Fibroblast of skin of right quadriceps (primary cell): Measurements from ENCODE around the gene LCOR.
"Not testable (repeated sequence)": the region's sequence is repeated elsewhere in the genome, so short reads cannot be mapped to it uniquely, and the experiment has no call there.

ENCODE experiments used
- DNase-seq: peaks from one replicate; pipeline ENCODE4 v3.0.0-alpha.2; 2013

Gene LCOR

DNA sequence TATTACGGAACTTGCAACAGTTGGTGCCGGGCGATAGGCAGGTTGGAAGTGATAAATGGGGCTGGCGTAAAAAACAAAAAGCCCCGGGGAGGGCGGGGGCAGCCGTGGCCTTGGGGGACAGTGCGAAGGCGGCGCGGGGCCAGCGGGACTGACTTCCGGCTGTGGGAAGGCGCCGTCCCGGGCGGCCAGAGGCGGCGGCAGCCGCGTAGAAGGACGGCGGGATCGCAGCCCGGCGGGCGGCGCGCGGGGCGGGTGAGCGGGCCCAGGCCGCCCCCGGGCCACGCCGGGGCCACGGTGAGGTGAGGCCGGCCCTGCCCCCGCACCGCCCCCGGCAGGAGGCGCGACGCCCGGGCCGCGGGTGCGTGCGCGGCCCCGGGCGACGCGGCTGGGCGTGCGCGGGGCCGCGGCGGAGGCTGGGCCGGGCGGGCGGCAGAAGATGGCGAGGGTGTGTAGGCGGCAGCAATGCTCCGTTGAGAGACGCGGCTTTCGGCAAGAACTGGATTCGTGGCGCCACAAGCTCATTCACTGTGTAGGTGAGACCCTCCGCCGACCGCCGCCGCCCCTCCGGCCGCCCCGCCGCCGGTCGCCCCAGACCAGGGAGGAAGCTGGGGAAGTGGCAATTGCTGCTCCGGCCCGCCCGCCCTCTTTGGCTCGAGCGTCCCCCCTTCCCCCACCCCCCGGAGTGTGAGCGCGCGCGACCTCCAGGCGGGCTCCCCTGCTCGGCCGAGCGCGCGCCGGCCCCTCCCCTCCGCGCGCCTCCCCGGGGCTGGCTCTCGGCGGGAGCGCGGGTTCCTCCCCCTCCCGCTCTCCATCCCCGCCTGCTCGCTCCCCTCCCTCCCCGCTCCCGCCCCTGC is at the start of gene LCOR:
Gene LCOR, plus strand, starts transcription at position 432 of the 854 bp plus-strand sequence. CDS start 116,760 bp downstream, outside the sequence.
- DNase-seq = peak; percentile 93

DNA sequence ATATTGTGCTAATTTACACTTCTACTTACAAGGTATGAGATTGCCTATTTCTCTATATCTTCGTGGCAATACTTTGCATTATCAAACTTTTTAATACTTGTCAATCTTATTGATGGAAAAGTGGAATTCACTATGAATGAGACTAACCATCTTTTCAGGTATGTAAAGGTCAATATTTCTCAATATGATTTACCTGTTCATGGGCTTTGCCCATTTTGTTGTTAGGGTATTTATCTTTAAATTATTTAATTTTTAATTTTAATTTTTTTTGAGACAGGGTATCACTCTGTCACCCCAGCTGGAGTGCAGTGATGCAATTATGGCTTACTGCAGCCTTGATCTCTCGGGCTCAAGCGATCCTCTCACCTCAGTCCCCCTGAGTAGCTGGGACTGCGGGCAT is 47.8 kb upstream of the LCOR start:
- no peak for DNase-seq

DNA sequence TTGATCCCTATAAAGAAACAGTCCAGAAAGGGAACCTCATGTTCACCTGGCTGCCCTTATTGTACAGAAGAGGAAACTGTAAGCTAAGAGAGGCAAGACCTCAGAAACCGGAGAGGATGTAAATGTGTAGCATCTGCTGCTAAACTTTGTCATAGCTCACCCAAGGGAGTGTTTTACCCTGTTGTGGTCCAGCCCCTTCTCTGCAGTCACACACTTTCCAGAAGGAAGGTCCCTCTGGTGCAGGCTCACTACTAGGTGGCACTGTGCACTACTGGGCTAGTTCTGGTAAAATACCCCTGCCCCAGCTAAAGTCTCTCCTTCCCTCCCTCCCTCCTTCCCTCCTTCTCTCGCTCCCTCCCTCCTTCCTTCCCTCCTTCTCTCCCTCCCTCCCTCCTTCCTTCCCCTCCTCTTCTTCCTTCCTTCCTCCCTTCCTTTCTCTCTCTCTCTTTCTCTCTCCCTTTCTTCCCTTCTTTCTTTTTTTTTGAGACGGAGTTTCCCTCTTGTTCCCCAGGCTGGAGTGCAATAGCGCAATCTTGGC is 42.5 kb upstream of the LCOR start:
- peak; percentile 33 for DNase-seq

DNA sequence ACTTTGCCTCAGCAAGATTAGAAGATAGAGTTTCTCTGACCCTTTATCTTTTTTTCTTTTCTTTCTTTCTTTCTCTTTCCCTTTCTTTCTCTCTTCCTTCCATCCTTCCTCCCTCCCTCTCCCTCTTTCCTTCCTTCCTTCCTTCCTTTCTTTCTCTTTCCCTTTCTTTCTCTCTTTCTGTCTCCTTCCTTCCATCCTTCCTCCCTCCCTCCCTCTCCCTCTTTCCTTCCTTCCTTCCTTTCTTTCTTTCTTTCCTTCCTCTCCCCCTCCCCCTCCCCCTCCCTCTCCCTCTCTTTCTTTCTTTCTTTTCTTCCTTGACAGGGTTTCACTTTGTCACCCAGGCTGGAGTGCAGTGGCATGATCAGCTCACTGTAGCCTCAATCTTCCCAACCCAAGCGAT is 40.2 kb upstream of the LCOR start:
- no peak for DNase-seq

DNA sequence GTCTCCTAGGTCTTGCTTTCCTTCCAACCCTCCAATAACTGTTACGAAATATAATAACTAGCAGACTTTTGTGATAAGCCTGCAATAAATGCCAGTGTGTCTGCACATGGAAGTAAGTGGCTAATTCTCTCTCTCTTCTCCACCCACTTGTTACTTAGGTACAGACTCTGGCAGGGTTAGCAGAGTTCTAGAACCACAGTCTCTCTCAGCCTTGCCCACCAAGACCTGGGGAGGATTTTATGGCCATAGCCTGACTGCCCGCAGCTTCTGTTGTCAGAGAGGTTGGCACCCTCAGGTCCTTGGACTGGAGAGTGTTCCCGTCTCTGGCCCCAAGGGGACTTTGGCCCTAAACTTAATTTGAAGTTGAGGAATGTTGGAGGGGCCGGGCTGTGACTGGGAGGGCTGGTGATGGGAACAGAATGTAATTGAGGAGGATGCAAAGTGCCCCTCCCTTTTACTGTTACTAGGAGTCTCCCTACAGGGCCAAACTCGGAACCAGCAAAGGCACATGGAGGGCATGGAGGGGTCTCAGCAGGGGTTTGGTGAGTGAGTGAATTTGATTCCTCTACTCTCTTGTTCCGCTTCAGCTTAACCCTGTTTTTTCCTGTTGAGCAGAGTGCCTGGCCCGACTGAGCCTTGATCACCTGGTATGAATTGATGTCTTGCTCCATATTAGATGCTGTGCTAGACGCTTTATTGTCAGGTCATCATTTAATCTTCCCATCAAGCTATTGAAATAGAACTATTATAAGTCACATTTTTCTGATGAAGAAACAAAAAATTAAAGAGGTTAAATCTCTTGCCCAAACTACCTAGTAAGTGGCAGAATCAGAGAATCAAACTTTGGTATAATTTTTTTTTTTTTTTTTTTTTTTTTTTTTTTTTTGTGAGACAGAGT is 37.0 kb upstream of the LCOR start:
- no peak for DNase-seq

DNA sequence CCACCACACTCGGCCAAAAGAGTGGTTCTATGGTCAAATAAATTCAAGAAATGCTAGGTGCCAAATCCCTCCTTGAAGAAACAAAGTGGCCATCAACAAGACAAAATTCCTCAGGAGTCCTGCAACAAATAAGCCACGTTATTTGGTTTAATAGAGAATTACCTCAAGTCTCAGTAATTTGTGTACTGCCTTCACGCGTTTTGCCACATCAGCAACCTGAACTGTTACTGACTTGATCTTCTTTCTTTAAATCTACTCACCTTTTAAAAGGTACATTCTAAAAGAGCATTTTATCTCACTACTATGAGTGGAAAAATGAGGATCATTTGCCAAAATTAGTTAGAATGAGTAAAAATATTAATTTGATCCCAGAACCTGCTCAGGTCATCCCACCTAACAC is 34.6 kb upstream of the LCOR start:
- DNase-seq = no peak

DNA sequence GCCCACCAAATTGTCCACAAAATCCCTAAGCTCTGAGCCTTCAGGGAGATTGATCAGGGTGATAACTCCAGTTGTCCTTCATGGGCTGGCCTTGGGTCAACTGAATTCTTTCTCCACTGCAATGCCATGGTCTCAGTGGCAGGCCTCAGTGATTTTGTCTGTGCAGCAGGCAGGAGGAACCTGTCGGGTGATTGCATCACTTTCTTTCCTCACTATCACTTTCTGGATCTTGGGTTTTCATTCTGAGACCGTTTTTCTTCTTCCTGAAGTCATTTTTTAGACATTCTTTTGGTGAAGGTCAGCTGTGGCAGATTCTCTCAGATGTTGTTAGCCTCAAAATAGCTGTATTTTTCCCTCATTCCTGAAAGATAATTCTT is 28.8 kb upstream of the LCOR start:
- DNase-seq = no peak

DNA sequence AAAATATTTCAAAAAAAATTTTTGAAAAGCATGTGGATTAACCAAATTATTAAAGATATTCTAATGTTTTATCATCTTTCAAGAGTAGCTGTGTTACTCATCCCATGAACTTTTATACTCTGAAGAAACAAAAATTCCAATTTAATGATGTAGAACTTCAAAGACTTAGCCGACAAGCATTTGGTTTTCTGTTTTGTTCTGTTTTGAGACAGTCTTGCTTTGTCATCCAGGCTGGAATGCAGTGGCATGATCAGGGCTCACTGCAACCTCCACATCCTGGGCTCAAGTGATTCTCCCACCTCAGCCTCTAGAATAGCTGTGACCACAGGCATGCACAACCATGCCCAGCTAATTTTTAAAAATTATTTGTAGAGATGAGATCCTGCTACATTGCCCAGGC is 17.8 kb upstream of the LCOR start:
- DNase-seq = peak; percentile 89

DNA sequence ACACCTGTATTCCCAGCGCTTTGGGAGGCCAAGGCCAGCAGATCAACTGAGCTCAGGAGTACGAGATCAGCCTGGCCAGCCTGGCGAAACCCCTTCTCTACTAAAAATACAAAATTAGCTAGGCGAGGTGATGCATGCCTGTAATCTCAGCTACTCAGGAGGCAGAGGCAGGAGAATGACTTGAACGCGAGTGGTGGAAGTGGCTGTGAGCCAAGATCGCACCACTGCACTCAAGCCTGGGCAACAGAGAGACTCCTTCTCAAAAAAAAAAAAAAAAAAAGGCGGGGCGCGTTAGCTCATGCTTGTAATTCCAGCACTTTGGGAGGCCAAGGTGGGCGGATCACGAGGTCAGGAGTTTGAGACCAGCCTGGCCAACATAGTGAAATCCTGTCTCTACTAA is 13.1 kb upstream of the LCOR start:
- DNase-seq = not testable (repeated sequence)

DNA sequence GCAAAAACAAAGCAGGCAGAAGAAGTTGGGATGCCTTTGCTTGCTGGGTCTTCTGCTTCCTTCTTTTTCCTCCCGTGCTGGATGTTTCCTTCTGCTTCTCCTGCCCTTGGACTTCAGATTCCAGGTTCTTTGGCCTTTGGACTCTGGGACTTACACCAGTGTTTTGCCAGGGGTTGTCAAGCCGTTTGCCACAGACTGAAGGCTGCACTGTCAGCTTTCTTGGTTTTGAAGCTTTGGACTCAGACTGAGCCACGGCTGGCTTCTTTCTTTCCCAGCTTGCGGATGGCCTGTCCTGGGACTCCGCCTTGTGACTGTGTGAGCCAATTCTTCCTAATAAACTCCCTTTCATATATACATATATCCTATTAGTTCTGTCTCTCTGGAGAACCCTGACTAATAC is 11.3 kb upstream of the LCOR start:
- no peak for DNase-seq

DNA sequence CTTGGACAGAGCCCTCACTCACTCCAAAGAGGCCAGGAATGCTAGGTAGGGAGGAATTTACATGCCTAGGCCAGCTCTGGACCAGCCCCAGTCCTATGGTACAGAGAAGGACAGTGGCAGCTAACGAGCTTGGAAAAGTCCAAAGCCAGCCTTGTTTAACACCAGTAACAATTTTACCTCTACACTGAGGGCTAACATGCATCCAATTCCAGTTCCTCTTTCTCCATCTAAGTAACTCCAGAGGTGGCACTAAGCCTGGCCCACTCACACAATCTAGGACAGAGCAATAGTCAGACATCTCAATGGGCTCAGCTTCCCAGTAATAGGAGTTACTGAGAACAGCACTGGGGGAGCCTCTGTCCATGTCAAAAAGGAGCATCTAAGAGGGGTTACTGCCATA is 5.7 kb upstream of the LCOR start:
- DNase-seq = no peak

DNA sequence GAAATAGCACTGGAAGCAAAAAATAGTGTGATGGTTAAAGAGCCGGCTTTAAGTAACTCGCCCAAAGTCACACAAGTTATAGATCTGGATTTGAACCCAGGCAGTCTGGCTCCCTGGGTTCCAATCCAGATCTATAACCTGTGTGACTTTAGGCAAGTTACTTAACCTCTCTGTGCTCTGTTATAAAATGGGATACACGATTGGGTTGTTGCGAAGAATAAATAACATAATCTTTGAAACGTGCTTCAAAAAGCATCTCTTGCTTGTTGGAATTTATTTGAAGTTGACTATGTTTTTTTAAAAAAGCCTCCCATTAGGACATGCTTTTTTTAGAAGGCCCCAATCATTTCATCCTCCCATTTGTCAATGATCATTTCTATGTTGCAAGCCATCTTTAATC is 3.5 kb upstream of the LCOR start:
- no peak for DNase-seq

DNA sequence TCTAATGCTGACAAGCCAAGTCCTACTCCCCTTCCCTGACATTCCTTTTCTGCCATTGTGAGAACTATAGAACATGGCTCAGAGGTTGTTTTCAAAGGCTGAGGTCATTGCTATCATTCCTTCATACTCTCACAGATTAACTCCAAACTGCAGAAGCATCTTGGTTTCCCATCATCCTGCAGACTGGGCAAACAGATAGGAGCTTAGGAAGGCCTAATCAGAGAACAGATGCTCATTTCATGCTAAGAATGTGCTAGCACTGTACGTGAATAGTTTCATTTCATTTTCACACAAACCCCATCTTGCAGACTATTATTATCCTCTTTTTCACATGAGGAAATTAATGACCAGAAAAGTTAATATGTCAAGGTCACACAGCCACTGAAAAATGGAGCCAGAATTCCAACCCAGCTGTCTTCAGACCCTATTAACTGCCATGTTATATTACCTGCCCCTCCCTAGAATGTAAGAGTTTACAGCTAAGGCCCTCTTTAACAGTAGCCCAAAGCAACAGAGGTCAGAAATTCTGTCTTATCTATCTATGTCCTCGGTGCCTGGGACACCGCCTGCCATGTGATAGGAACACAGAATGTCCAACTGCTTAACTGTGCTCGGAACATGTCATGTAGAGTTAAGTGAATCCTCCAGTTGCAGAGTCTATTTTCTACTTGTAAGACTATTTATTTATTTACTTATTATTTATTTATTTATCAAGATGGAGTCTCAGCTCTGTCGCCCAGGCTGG is 2.9 kb upstream of the LCOR start:
- DNase-seq = no peak

DNA sequence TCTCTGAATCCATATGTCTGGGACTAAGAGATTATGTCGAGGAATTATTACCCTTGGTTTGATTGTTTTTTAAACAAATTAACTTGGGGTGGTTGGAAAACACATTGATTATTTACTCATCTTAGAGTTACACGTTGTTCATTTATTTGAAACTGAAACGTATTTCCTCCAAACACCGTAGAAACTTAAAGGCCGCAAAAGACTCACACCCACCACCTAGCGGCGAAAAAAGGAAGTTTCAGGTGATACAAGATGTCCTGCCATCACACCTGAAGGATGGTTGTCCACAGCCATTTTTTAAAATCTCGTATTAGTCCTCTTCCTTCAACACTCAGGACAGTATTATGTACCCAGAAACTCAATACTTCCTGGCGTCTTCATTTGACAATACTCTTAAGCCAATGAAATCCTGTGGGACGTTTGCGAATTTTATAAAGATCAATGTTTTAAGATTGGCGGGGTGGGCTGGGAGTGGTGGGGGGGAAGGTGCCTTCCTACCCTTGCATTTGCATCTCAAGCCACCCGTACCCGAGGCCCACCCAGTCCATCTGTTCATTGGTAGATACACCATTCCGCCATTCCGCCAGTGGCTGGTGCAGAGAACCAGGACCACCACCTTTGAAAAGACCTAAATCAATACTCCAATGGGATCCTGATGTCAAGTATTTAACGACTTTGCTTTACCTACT is 1.4 kb upstream of the LCOR start:
- peak; percentile 58 for DNase-seq

DNA sequence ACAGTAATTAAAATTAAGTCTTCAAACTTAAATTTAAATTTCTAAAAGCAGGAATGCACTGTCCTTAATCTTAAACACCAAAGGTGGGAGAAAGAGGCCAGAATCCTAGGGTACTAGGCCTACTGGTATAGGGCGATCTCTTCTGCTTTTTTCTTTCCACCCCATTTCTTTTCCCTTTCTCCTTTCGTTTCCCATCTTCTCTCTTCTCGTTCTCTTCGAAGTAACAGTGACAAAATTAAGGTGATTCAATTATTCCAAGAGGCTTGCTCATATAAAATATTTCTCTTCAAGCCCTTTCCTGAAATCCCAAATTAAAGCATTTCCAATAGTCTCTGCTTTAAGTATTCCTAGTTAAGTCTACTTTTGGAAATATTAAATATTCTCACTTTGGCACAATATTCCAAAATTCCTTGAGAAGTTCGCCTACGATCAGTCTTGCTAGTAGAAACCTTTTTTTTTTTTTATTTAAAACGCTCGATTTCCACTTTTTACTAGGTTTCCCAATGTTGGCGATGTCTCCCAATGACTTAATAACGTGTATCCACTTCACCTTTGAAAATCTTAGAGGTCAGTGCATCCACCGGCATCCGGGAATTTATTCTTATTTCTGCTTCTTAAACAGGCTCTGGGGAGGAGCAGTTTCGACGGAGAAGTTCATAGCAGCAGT is 765 bp upstream of the LCOR start:
- DNase-seq = no peak

DNA sequence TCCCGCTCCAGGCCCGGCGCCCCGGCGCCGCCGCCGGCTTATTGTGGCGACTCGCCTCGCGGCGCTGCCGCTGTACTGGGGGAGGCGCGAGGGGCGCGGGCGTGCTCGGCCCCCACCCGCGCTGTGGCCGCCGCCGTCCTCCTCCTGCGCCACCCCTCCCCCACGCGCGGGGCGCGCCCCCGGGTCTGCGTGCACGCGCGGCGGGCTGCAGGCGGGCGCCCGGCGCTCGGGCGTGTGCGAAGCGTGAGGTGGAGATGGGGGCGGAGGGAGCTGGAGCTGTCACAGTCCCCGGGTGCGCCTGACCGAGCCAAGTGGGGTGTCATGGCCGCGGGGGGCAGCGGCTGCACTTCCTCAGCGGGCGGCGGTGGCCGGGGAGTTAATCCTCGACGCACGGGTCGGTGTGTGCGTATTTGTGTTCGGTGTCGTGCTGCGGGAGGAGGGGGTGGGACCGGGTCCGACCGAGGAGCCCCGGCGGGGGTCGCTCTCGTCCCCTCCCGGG is 672 bp downstream of the LCOR start:
- DNase-seq = no peak

DNA sequence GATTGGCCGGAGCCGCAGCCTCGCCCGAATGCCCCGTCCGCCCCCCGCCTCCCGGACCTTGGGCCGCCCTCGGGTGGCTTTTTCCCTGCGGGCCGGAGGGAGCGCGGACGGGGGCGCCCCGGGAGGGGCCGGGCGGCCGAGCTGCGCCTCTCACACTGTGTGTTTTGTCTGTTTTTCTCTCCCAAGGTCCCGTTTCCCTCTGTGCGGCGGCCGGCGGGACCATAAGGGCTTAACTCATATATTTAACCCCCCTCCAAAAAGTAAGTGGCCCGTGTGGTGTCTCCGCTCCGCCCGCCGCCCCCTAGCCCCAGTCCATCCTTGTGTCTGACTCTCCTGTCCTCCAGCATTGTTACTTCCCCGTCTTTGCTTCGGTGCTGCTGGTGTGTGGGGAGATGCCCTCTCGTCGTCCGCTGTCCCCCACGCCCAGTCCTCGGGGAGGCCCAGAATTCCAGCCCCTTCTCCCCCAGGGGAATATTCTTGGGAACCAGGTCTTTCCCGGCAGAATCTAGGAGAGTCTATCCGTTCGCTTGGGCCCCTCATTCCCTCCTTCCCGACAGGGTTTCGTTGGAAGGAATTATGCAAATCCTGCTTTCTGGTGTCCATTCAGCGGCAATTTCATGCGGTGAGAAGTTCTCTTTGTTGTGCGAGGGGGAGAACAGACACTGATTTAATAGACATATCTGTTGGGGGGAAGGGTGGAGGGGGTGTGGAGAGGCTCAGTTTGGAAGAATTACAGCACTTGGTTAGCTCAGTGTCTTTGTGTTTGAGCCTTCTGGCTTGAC is 1.3 kb downstream of the LCOR start:
- peak; percentile 35 for DNase-seq

DNA sequence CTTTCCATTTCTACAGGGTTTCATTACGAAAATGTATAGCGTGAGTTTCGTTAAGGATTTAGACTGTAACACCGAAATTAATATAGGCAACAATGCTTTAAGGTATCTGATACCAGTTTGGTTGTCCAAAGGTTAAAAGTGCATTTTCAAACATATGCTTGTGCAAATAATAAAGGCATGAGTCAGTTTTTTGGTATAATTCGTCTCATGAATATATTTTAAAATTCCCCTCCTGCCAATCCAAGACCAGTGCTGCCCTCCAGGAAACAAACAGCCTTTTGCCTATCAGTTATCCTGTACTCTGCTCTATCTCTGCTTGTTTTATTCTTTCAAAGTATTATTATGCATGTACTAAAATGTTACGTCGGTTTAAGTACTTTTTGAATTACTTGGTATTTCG is 2.0 kb downstream of the LCOR start:
- DNase-seq = no peak

DNA sequence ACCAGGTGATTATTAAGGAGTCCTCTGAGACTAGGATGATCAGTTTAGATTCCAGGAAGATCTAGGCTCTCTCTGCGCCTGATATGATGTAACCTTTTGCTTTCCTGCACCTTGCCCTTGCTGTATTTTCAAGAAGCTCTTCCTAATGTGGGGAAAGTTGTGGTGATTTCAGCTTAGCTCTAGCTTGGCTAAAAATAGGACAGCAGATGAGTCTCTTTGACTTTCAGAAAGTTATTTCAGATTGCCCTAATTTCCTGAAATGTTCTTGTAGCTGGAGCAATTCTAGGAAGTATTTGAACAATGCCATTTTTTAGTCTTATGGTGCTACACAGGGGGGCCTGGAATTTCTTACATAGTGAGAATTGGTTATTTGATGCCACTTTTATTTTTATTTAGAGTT is 3.8 kb downstream of the LCOR start:
- DNase-seq = peak; percentile 58

DNA sequence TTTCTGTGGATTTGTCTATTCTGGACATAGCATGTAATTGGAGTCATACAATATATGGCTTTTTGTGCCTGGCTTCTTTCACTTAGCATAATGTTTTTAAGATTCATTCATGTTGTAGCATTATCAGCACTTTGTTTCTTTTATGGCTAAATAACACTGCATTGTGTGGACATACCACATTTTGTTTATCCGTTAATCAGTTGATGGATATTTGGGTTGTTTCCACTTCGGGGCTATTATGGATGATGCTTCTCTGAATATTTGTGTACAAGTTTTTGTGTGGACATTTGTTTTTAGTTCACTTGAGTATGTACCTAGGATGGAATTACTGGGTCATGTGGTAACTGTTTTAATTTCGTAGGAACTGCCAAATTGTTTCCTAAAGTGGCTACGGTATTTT is 6.4 kb downstream of the LCOR start:
- DNase-seq = no peak
